Adipose tissue (tissue), 3 donors: ENCODE data around the gene EPB41L5. TPM values are rescaled to one million over a fixed set of nuclear protein-coding genes. Genes with fewer than 3 reads are reported as not detected.
"Not testable (repeated sequence)": the region's sequence is repeated elsewhere in the genome, so short reads cannot be mapped to it uniquely, and the experiment has no call there.

Experiments
- H3K27ac ChIP-seq: one replicate; pipeline ENCODE4 v1.5.1; 2013; ENCODE audit warnings: low read depth, low read length
- WGBS, 3 donors: extraction: QIAGEN DNeasy Blood & Tissue Kit; methylation state at CpG; one replicate each; pipeline ENCODE4 v1.1.7; 2013; 5-methylcytosine and 5-hydroxymethylcytosine counted together
- polyA plus RNA-seq, 3 donors: library from polyadenylated mRNA; stranded (reverse); fragments of 200-250 nt; gene quantifications; one replicate each; pipeline ENCODE4 v1.2.3, GENCODE V29; 2013
- donor health status: healthy with polysubstance abuse.
- donor health status: Bipolar disorder and iron deficiency.
- donor health status: healthy.

The EPB41L5 gene
- polyA plus RNA-seq, result 10 to 100 TPM in 1 of 3 donors, 1 to 10 TPM in 2; 5.7 to 11.8 (median 6.9) TPM

GRCh38 chr2:120012771-120013596, at the start of gene EPB41L5:
Gene EPB41L5 (plus strand): TSS chr2:120013077. CDS start chr2:120019085, 6,008 bp downstream.
- 0% methylated on average over 77 to 104 of the region's 104 CpGs for WGBS, 3 donors
- no peak within 1 kb of the TSS for H3K27ac ChIP-seq

GRCh38 chr2:119981896-119982295, 31.0 kb upstream of the EPB41L5 start:
- H3K27ac ChIP-seq, result no peak overlapping the region

GRCh38 chr2:119982506-119982905, 30.4 kb upstream of the EPB41L5 start:
- WGBS, 3 donors, result 68 to 85% (median 78%) methylated on average over 2 of the region's 2 CpGs
- no peak overlapping the region for H3K27ac ChIP-seq

- 72 to 86% (median 77%) methylated on average over 3 of the region's 3 CpGs for WGBS, 3 donors
- H3K27ac ChIP-seq, result no peak overlapping the region
These were observed 29.8 kb upstream of the EPB41L5 start for GRCh38 chr2:119983108-119983507.

GRCh38 chr2:119996148-119996547, 16.7 kb upstream of the EPB41L5 start:
- no peak overlapping the region for H3K27ac ChIP-seq
- WGBS, 3 donors, result 75 to 81% (median 80%) methylated on average over 3 of the region's 3 CpGs

GRCh38 chr2:119996896-119997891, 15.7 kb upstream of the EPB41L5 start:
- not testable (repeated sequence) for H3K27ac ChIP-seq
- 90 to 94% (median 93%) methylated on average over 26 to 55 of the region's 55 CpGs for WGBS, 3 donors

GRCh38 chr2:120001471-120001870, 11.4 kb upstream of the EPB41L5 start:
- no peak overlapping the region for H3K27ac ChIP-seq
- 78 to 89% (median 82%) methylated on average over 1 of the region's 1 CpG for WGBS, 3 donors

- no peak overlapping the region for H3K27ac ChIP-seq
These were observed 8.6 kb upstream of the EPB41L5 start for GRCh38 chr2:120004254-120004653.

- H3K27ac ChIP-seq, result no peak overlapping the region
- 91 to 93% (median 92%) methylated on average over 11 of the region's 11 CpGs for WGBS, 3 donors
These were observed 6.9 kb upstream of the EPB41L5 start for GRCh38 chr2:120005834-120006521.

GRCh38 chr2:120007851-120008250, 5.0 kb upstream of the EPB41L5 start:
- WGBS, 3 donors, result 96 to 97% (median 96%) methylated on average over 4 of the region's 4 CpGs

GRCh38 chr2:120012363-120012762, 514 bp upstream of the EPB41L5 start:
- H3K27ac ChIP-seq, result no peak overlapping the region
- 9 to 35% (median 32%) methylated on average over 8 of the region's 8 CpGs for WGBS, 3 donors

More at GRCh38 chr2:120007851-120008250, 5.0 kb upstream of the EPB41L5 start:
- no peak overlapping the region for H3K27ac ChIP-seq

GRCh38 chr2:120013597-120014223, 833 bp downstream of the EPB41L5 start:
- 8 to 31% (median 29%) methylated on average over 17 of the region's 17 CpGs for WGBS, 3 donors
- H3K27ac ChIP-seq, result no peak overlapping the region

GRCh38 chr2:120014226-120014980, 1.5 kb downstream of the EPB41L5 start:
- H3K27ac ChIP-seq, result no peak overlapping the region
- WGBS, 3 donors, result 30 to 77% (median 69%) methylated on average over 8 of the region's 8 CpGs

- WGBS, 3 donors, result 81 to 94% (median 93%) methylated on average over 3 of the region's 3 CpGs
- H3K27ac ChIP-seq, result no peak overlapping the region
These were observed 3.9 kb downstream of the EPB41L5 start for GRCh38 chr2:120016800-120017199.

GRCh38 chr2:120017201-120017600, 4.3 kb downstream of the EPB41L5 start:
- H3K27ac ChIP-seq, result no peak overlapping the region
- WGBS, 3 donors, result 74 to 93% (median 85%) methylated on average over 2 of the region's 2 CpGs

GRCh38 chr2:120018549-120018948, 5.7 kb downstream of the EPB41L5 start:
- 94 to 96% (median 95%) methylated on average over 4 of the region's 4 CpGs for WGBS, 3 donors
- H3K27ac ChIP-seq, result no peak overlapping the region

- no peak overlapping the region for H3K27ac ChIP-seq
- WGBS, 3 donors, result 44 to 76% (median 76%) methylated on average over 1 of the region's 1 CpG
These were observed 7.7 kb downstream of the EPB41L5 start for GRCh38 chr2:120020554-120020953.
